Measurements from ENCODE around the gene RERE. TPM values are rescaled to one million over a fixed set of nuclear protein-coding genes. Genes with fewer than 3 reads are reported as not detected.
A peak's percentile ranks its signal among the peaks of the same experiment; 100 is the strongest.

Gene RERE
- total and polyA plus RNA-seq, 2 experiments from 2014 or later: 148 to 170 TPM

DNA sequence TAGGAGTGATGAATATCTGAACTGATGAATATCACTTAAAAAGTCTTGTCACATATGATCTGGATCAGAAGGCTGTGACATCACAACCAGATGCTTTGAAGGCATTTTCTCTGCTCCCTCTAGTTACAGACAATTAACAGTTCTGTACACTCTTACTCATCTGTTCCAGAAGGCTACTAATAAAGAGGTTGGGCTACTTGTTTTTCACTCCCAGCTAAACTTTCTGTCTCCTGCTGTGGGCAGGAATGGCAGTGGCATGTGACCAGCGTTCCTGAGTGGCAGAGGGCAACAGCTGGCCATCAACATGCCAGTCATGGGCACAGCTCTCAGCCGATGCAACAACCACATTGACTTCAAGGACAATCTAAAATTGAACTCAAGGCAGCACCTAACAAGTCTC lies 432.9 kb downstream of the RERE start:
- H4K20me1 ChIP-seq (replicated peaks; ENCODE audit: insufficient read depth): peaks cover 47% of the 10 kb centered on the region
- H3K79me2 ChIP-seq (replicated peaks; ENCODE audit: insufficient read depth): peaks cover 96% of the 10 kb centered on the region

DNA sequence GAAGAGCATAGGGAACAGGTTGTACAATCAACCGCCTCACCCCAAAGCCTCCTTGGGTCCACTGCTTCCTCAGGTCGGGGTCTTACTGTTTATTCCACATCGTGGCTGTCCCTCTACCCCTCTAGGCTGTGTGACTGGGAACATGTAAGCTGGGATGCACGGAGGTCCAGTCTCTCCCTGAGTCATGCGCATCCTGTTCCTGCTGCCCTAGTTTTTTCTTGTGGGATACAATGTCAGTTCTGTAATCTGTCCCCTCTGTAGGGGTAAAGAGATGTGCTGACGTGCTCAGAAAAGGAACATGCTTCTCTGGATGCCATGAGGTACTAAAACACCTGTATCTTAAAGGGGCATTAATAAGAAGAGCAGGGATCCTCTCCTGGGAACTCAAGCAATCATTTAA lies 433.4 kb downstream of the RERE start:
- no peak overlapping the region for H2AFZ ChIP-seq
- peak overlapping the region; percentile 10; the same call in 1 of the 2 replicates for H3K27ac Mint-ChIP-seq
- peaks cover 55% of the 10 kb centered on the region for H3K4me1 Mint-ChIP-seq
- TF ChIP-seq STAT1 (IDR thresholded peaks at IDR 0.05; ENCODE audit: unreplicated experiment): no peak
- TF ChIP-seq CREB1 (CRISPR knock-in tag; IDR thresholded peaks at IDR 0.05; ENCODE audit: low read depth): no peak
- TF ChIP-seq, protein P1, sequence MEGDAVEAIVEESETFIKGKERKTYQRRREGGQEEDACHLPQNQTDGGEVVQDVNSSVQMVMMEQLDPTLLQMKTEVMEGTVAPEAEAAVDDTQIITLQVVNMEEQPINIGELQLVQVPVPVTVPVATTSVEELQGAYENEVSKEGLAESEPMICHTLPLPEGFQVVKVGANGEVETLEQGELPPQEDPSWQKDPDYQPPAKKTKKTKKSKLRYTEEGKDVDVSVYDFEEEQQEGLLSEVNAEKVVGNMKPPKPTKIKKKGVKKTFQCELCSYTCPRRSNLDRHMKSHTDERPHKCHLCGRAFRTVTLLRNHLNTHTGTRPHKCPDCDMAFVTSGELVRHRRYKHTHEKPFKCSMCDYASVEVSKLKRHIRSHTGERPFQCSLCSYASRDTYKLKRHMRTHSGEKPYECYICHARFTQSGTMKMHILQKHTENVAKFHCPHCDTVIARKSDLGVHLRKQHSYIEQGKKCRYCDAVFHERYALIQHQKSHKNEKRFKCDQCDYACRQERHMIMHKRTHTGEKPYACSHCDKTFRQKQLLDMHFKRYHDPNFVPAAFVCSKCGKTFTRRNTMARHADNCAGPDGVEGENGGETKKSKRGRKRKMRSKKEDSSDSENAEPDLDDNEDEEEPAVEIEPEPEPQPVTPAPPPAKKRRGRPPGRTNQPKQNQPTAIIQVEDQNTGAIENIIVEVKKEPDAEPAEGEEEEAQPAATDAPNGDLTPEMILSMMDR (conservative IDR thresholded peaks at IDR 0.05; ENCODE audit: low read depth in 2 of 2): no peak
- no peak for TF ChIP-seq ZNF331 (CRISPR knock-in tag; IDR thresholded peaks at IDR 0.05; ENCODE audit: low read depth)
- no peak for TF ChIP-seq EZH2 (IDR thresholded peaks at IDR 0.05; ENCODE audit: low read depth, unreplicated experiment)
- TF ChIP-seq ZNF114 (CRISPR knock-in tag; IDR thresholded peaks at IDR 0.05): no peak
- H3K27ac ChIP-seq (ENCODE audit: low read depth): no peak overlapping the region
- no peaks in the 10 kb centered on the region for H3K36me3 ChIP-seq (ENCODE audit: insufficient read depth)
- H3K27me3 Mint-ChIP-seq (ENCODE audit: insufficient read depth, low read depth, poor library complexity): no peaks in the 10 kb centered on the region
- H3K9me3 Mint-ChIP-seq: no peaks in the 10 kb centered on the region
- H4K20me1 ChIP-seq (replicated peaks; ENCODE audit: insufficient read depth): peaks cover 47% of the 10 kb centered on the region
- no peak overlapping the region for H3K4me3 ChIP-seq
- no peak for DNase-seq (ENCODE audit: low spot score)
- no peaks in the 10 kb centered on the region; the same call in 1 of the 2 replicates for H3F3A ChIP-seq (replicated peaks; ENCODE audit: low read depth)
- H3K4me1 ChIP-seq (ENCODE audit: insufficient read depth): peaks cover 21% of the 10 kb centered on the region
- no peak overlapping the region for H3K4me3 Mint-ChIP-seq
- peaks cover 96% of the 10 kb centered on the region for H3K79me2 ChIP-seq (replicated peaks; ENCODE audit: insufficient read depth)
- no peak overlapping the region for H3K4me2 ChIP-seq
- peaks cover 12% of the 10 kb centered on the region for H3K36me3 Mint-ChIP-seq (ENCODE audit: low read depth)
- no peaks in the 10 kb centered on the region for H3K9me2 ChIP-seq (ENCODE audit: insufficient read depth)
- no peak for ATAC-seq
- no peaks in the 10 kb centered on the region for H3K27me3 ChIP-seq (ENCODE audit: insufficient read depth)

More for the DNA sequence above, 432.9 kb downstream of the RERE start:
- peak overlapping the region; percentile 42 for H3K27ac ChIP-seq (ENCODE audit: low read depth)
- peaks cover 21% of the 10 kb centered on the region for H3K4me1 ChIP-seq (ENCODE audit: insufficient read depth)
- H3K27ac Mint-ChIP-seq: no peak overlapping the region; the same call in 1 of the 2 replicates
- H3K4me1 Mint-ChIP-seq: peaks cover 51% of the 10 kb centered on the region
- H3F3A ChIP-seq (replicated peaks; ENCODE audit: low read depth): no peaks in the 10 kb centered on the region; the same call in 1 of the 2 replicates
- H3K9me3 Mint-ChIP-seq: no peaks in the 10 kb centered on the region
- DNase-seq (ENCODE audit: low spot score) (no peak), ATAC-seq (no peak)
- H3K36me3 ChIP-seq (ENCODE audit: insufficient read depth): no peaks in the 10 kb centered on the region
- TF ChIP-seq EZH2phosphoT487 (IDR thresholded peaks at IDR 0.05; ENCODE audit: unreplicated experiment): no peak
- no peak for TF ChIP-seq POLR2AphosphoS5 (IDR thresholded peaks at IDR 0.05; ENCODE audit: low read depth)
- H3K4me2 ChIP-seq: no peak overlapping the region
- H3K27me3 ChIP-seq (ENCODE audit: insufficient read depth): no peaks in the 10 kb centered on the region
- H2AFZ ChIP-seq: no peak overlapping the region
- H3K27me3 Mint-ChIP-seq (ENCODE audit: insufficient read depth, low read depth, poor library complexity): no peaks in the 10 kb centered on the region
- peaks cover 17% of the 10 kb centered on the region for H3K36me3 Mint-ChIP-seq (ENCODE audit: low read depth)
- no peak overlapping the region for H3K4me3 Mint-ChIP-seq
- no peak overlapping the region for H3K4me3 ChIP-seq
- H3K9me2 ChIP-seq (ENCODE audit: insufficient read depth): no peaks in the 10 kb centered on the region
